ENCODE data around the gene GXYLT2. TPM values are rescaled to one million over a fixed set of nuclear protein-coding genes. Genes with fewer than 3 reads are reported as not detected.

GXYLT2 gene
- total RNA-seq, 4 donors from 2014 or later, result 1.3 to 74.1 (median 18.5) TPM

- intact Hi-C loops (cut with DNase I; ENCODE audit: low total_unique reads), result no loop called here
- no peaks in the 10 kb centered on the region for H3K9me3 ChIP-seq
- H3K27me3 ChIP-seq, result no peaks in the 10 kb centered on the region
- no peak overlapping the region for H3K4me3 ChIP-seq
- no peak for DNase-seq
- peaks cover 0 to 11% of the 10 kb centered on the region in 2 donors for H3K4me1 ChIP-seq
- H3K36me3 ChIP-seq, result no peaks in the 10 kb centered on the region
- no peak for TF ChIP-seq POLR2A (IDR thresholded peaks at IDR 0.05)
- TF ChIP-seq, protein P1, sequence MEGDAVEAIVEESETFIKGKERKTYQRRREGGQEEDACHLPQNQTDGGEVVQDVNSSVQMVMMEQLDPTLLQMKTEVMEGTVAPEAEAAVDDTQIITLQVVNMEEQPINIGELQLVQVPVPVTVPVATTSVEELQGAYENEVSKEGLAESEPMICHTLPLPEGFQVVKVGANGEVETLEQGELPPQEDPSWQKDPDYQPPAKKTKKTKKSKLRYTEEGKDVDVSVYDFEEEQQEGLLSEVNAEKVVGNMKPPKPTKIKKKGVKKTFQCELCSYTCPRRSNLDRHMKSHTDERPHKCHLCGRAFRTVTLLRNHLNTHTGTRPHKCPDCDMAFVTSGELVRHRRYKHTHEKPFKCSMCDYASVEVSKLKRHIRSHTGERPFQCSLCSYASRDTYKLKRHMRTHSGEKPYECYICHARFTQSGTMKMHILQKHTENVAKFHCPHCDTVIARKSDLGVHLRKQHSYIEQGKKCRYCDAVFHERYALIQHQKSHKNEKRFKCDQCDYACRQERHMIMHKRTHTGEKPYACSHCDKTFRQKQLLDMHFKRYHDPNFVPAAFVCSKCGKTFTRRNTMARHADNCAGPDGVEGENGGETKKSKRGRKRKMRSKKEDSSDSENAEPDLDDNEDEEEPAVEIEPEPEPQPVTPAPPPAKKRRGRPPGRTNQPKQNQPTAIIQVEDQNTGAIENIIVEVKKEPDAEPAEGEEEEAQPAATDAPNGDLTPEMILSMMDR (IDR thresholded peaks at IDR 0.05), result no peak
- peak overlapping the region; percentile 92 for H3K27ac ChIP-seq
Observed at GRCh38 chr3:72892870-72893269, 5.0 kb downstream of the GXYLT2 start.

DNA sequence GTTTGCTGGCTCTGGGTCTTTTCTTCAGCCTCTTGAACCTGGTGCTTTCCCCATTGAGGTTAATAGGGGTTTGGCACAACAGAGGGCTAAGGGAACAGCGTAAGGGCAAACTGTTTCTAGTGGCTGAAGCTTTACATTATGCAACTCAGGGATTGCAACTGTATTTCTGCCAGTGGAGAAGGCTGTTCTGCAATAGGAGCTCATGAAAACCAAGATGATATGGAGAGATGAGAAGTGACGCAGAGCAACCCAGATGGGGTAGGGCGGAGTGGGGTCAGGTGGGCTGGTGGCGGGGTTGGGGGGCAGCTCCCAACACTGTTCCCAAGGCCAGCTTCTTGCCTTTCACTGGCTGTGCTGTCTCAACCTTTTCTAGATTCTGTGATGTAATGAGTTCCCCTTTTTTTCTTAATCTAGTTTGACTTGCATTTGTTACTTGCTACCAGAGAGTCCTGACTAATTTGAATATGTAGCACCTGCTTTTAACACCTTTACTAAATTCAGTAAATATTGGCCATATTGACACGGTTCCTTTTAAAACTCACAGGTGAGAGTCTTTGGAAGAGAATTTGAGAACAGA is 7.2 kb downstream of the GXYLT2 start:
- TF ChIP-seq POLR2A (IDR thresholded peaks at IDR 0.05), result no peak
- DNase-seq, result no peak
- no peaks in the 10 kb centered on the region for H3K9me3 ChIP-seq
- H3K36me3 ChIP-seq, result no peaks in the 10 kb centered on the region
- peaks cover 0 to 11% of the 10 kb centered on the region in 2 donors for H3K4me1 ChIP-seq
- H3K4me3 ChIP-seq, result no peak overlapping the region
- no peaks in the 10 kb centered on the region for H3K27me3 ChIP-seq
- no peak overlapping the region for H3K27ac ChIP-seq
- intact Hi-C loops (cut with DNase I; ENCODE audit: low total_unique reads), result no loop called here

DNA sequence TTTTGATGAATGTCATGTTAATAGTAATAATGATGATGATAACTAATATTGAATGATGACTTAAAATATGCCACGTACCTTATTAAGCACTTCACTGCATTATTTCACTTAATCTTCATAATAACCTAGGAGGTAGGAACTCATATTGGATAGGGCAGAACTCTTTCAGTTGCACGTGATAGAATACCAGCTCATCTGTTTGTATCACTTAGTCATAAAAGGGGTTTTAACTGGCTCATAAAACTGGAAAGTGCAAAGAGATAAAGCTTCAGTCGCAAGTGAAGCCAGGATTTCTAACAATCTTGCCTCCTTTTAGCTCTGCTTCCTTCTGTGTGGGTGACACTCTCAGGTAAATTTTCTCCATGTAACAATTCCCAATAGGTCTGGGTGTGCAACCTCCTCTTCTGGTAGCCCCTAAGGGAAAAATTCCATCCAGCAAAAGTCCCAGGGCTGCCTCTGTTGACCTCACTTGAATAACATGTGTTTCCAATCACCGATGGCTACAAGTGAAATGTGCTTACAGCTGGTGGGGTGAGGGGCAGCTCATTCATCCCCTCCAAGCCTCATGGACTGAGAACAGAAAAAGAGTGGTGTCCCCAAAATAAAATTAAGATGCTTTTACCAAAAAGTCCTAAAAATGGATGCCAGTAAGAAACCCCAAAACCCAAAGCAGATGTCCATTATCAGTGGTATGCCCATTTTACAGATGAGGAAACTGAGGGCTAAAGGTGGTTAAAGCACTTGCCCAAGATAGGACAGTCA is 9.3 kb downstream of the GXYLT2 start:
- TF ChIP-seq POLR2A (IDR thresholded peaks at IDR 0.05), result no peak
- TF ChIP-seq, protein P1 (IDR thresholded peaks at IDR 0.05), result no peak
- intact Hi-C loops (cut with DNase I; ENCODE audit: low total_unique reads), result no loop called here
- DNase-seq, result no peak

DNA sequence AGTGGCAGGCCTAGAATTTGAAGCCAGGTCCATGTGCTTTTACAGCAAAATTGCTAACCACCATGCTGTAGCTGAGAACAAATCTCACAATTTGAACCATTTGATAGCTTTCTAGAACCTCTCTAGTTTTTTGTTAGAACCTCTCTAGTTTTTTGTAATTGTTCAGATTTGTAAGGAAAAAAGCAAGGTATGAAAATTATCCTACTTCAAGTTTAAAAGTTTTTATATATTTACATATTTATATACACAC is 9.8 kb downstream of the GXYLT2 start:
- no peaks in the 10 kb centered on the region for H3K27me3 ChIP-seq
- intact Hi-C loops (cut with DNase I; ENCODE audit: low total_unique reads), result no loop called here
- no peak for DNase-seq
- TF ChIP-seq, protein P1 (IDR thresholded peaks at IDR 0.05), result no peak
- no peak for TF ChIP-seq POLR2A (IDR thresholded peaks at IDR 0.05)
- peak overlapping the region; percentile 45 to 58 for H3K27ac ChIP-seq
- no peak overlapping the region for H3K4me3 ChIP-seq
- no peaks in the 10 kb centered on the region for H3K36me3 ChIP-seq
- no peaks in the 10 kb centered on the region for H3K9me3 ChIP-seq
- peaks cover 0 to 14% of the 10 kb centered on the region in 2 donors for H3K4me1 ChIP-seq

More for the DNA sequence above, 9.3 kb downstream of the GXYLT2 start:
- no peaks in the 10 kb centered on the region for H3K27me3 ChIP-seq
- no peaks in the 10 kb centered on the region for H3K36me3 ChIP-seq
- H3K27ac ChIP-seq, result peak overlapping the region; percentile 45 to 58
- no peaks in the 10 kb centered on the region for H3K9me3 ChIP-seq
- H3K4me1 ChIP-seq, result peaks cover 0 to 8% of the 10 kb centered on the region in 2 donors
- H3K4me3 ChIP-seq, result no peak overlapping the region

- TF ChIP-seq POLR2A (IDR thresholded peaks at IDR 0.05), result no peak
- TF ChIP-seq, protein P1 (IDR thresholded peaks at IDR 0.05), result no peak
- Histone ChIP-seq H3K4me1 (peaks cover 0 to 15% of the 10 kb centered on the region in 2 donors), H3K27me3 (no peaks in the 10 kb centered on the region)
Observed at GRCh38 chr3:72899349-72899765, 11.5 kb downstream of the GXYLT2 start.

More at GRCh38 chr3:72899349-72899765, 11.5 kb downstream of the GXYLT2 start:
- Histone ChIP-seq H3K4me3 (no peak overlapping the region), H3K9me3 (no peaks in the 10 kb centered on the region), H3K27ac (no peak overlapping the region), H3K36me3 (no peaks in the 10 kb centered on the region)
- no peak for DNase-seq
- intact Hi-C loops (cut with DNase I; ENCODE audit: low total_unique reads), result no loop called here

Measured in uterus (tissue), 4 donors.